ENCODE measurements around the gene ZSWIM7. TPM values are rescaled to one million over a fixed set of nuclear protein-coding genes. Genes with fewer than 3 reads are reported as not detected.

ZSWIM7 gene
- total and polyA plus RNA-seq, 7 donors = 13.0 to 55.5 (median 25.8) TPM

- Histone ChIP-seq H3K4me1 (peaks cover 0 to 8% (median 0%) of the 10 kb centered on the region in 4 donors), H3K9me3 (no peaks in the 10 kb centered on the region), H3K27ac (no peak overlapping the region), H3K4me3 (no peak overlapping the region), H3K27me3 (no peaks in the 10 kb centered on the region), H3K36me3 (peaks cover 0 to 12% (median 2%) of the 10 kb centered on the region in 4 donors)
- no peak for DNase-seq
- WGBS, 2 donors = 95 to 98% methylated on average over 5 of the region's 5 CpGs
- intact Hi-C loops (cut with DNase I) = no loop called here
- TF ChIP-seq POLR2A (IDR thresholded peaks at IDR 0.05) (no peak), CTCF (IDR thresholded peaks at IDR 0.05) (no peak), EP300 (IDR thresholded peaks at IDR 0.05) (no peak), POLR2AphosphoS5 (IDR thresholded peaks at IDR 0.05) (no peak)
Measured at GRCh38 chr17:15971882-15972281, 27.6 kb downstream of the ZSWIM7 start.

GRCh38 chr17:15971098-15971678, 28.3 kb downstream of the ZSWIM7 start:
- intact Hi-C loops (cut with DNase I) = no loop called here
- DNase-seq = no peak

GRCh38 chr17:15970500-15970899, 29.0 kb downstream of the ZSWIM7 start:
- H3K4me1 ChIP-seq = peaks cover 0 to 5% (median 0%) of the 10 kb centered on the region in 4 donors
- peaks cover 0 to 11% (median 2%) of the 10 kb centered on the region in 4 donors for H3K36me3 ChIP-seq
- 90 to 94% methylated on average over 2 of the region's 2 CpGs for WGBS, 2 donors
- no peak overlapping the region for H3K27ac ChIP-seq
- no peaks in the 10 kb centered on the region for H3K9me3 ChIP-seq
- TF ChIP-seq POLR2AphosphoS5 (IDR thresholded peaks at IDR 0.05) = no peak
- TF ChIP-seq POLR2A (IDR thresholded peaks at IDR 0.05) = no peak
- no peak for TF ChIP-seq CTCF (IDR thresholded peaks at IDR 0.05)
- no peak for TF ChIP-seq EP300 (IDR thresholded peaks at IDR 0.05)
- no peak for DNase-seq
- intact Hi-C loops (cut with DNase I) = no loop called here
- H3K4me3 ChIP-seq = no peak overlapping the region
- no peaks in the 10 kb centered on the region for H3K27me3 ChIP-seq

More at GRCh38 chr17:15971098-15971678, 28.3 kb downstream of the ZSWIM7 start:
- Histone ChIP-seq H3K4me3 (no peak overlapping the region), H3K36me3 (peaks cover 0 to 12% (median 2%) of the 10 kb centered on the region in 4 donors), H3K9me3 (no peaks in the 10 kb centered on the region), H3K4me1 (peaks cover 0 to 4% (median under 1%) of the 10 kb centered on the region in 4 donors), H3K27ac (no peak overlapping the region), H3K27me3 (no peaks in the 10 kb centered on the region)
- no peak for TF ChIP-seq CTCF (IDR thresholded peaks at IDR 0.05)
- WGBS, 2 donors = 83 to 87% methylated on average over 5 of the region's 5 CpGs

GRCh38 chr17:15969463-15969862, 30.0 kb downstream of the ZSWIM7 start:
- no peaks in the 10 kb centered on the region for H3K27me3 ChIP-seq
- intact Hi-C loops (cut with DNase I) = no loop called here
- WGBS, 2 donors = 97 to 98% methylated on average over 8 of the region's 8 CpGs
- no peaks in the 10 kb centered on the region for H3K9me3 ChIP-seq
- TF ChIP-seq CTCF (IDR thresholded peaks at IDR 0.05) = no peak
- no peak for TF ChIP-seq POLR2AphosphoS5 (IDR thresholded peaks at IDR 0.05)
- no peak for TF ChIP-seq POLR2A (IDR thresholded peaks at IDR 0.05)
- TF ChIP-seq EP300 (IDR thresholded peaks at IDR 0.05) = no peak
- peaks cover 0 to under 1% (median 0%) of the 10 kb centered on the region in 4 donors for H3K36me3 ChIP-seq
- no peak for DNase-seq
- H3K4me3 ChIP-seq = no peak overlapping the region
- peaks cover 0 to 5% (median 0%) of the 10 kb centered on the region in 4 donors for H3K4me1 ChIP-seq
- no peak overlapping the region for H3K27ac ChIP-seq

Data from sigmoid colon (tissue), 7 donors.